ENCODE results near the gene HNRNPU.

Gene HNRNPU

GRCh38 chr1:244800821-244801220 is 63.5 kb downstream of the HNRNPU start:
- Histone ChIP-seq H3K9ac (ENCODE audit: low read length in 2 of 2) (no peak overlapping the region), H3K27me3 (ENCODE audit: control insufficient read depth in 1 of 2, insufficient read depth in 2 of 2, low read length in 2 of 2) (no peaks in the 10 kb centered on the region), H3K27ac (ENCODE audit: low read length) (no peak overlapping the region), H3K4me1 (ENCODE audit: control insufficient read depth, insufficient read depth, low read length) (no peaks in the 10 kb centered on the region), H3K9me3 (ENCODE audit: control insufficient read depth in 2 of 2, low read length in 2 of 2) (no peaks in the 10 kb centered on the region), H3K4me3 (ENCODE audit: low read length in 2 of 2) (no peak overlapping the region), H3K36me3 (ENCODE audit: control insufficient read depth in 2 of 2, insufficient read depth in 2 of 2, low read length in 2 of 2) (no peaks in the 10 kb centered on the region)
